Skeletal muscle tissue (tissue), 4 donors: Measurements from ENCODE around the gene VOPP1. TPM values are rescaled to one million over a fixed set of nuclear protein-coding genes. Genes with fewer than 3 reads are reported as not detected.

ENCODE experiments used
- H3K27ac ChIP-seq: one replicate; pipeline ENCODE4 v1.7.0; 2013; ENCODE audit warnings: mild to moderate bottlenecking, low read depth, low read length, inconsistent platforms
- H3K27me3 ChIP-seq, 3 donors: one replicate each; pipeline ENCODE4 v1.7.0; 2013; ENCODE audit warnings: low read length in 3 of 3; ENCODE audit not compliant: control insufficient read depth in 3 of 3, insufficient read depth in 3 of 3
- H3K36me3 ChIP-seq, 3 donors: one replicate each; pipeline ENCODE4 v1.7.0; 2013; ENCODE audit warnings: low read length in 3 of 3; ENCODE audit not compliant: control insufficient read depth in 3 of 3, insufficient read depth in 3 of 3
- H3K4me1 ChIP-seq, 3 donors: one replicate each; pipeline ENCODE4 v1.7.0; 2013; ENCODE audit warnings: low read length in 3 of 3, mild to moderate bottlenecking in 3 of 3; ENCODE audit not compliant: control insufficient read depth in 3 of 3, insufficient read depth in 3 of 3
- H3K4me3 ChIP-seq, 3 donors: one replicate each; pipeline ENCODE4 v1.7.0; 2013; ENCODE audit warnings: low read length in 3 of 3
- H3K9ac ChIP-seq, 3 donors: one replicate each; pipeline ENCODE4 v1.7.0; 2013; ENCODE audit warnings: low read length in 3 of 3, mild to moderate bottlenecking in 3 of 3, moderate library complexity in 2 of 3, low read depth in 1 of 3
- H3K9me3 ChIP-seq, 3 donors: one replicate each; pipeline ENCODE4 v1.7.0; 2013; ENCODE audit warnings: low read length in 3 of 3; ENCODE audit not compliant: control insufficient read depth in 3 of 3
- total RNA-seq: library from RNA; depleted of rRNA; stranded (reverse); fragments of >200 nt; gene quantifications from one replicate; pipeline ENCODE4 v1.2.3, GENCODE V29; 2014
- donor health status: Osteomylitis.

The VOPP1 gene
- total RNA-seq, 1 donor from 2014 or later = 23.5 TPM

GRCh38 chr7:55498142-55498541 lies 74.2 kb downstream of the VOPP1 start:
- no peak overlapping the region for H3K4me3 ChIP-seq
- H3K27ac ChIP-seq = no peak overlapping the region
- H3K36me3 ChIP-seq = peaks cover 7 to 26% (median 12%) of the 10 kb centered on the region in 3 donors
- no peak overlapping the region for H3K9ac ChIP-seq
- no peaks in the 10 kb centered on the region for H3K9me3 ChIP-seq
- peaks cover 37 to 53% (median 44%) of the 10 kb centered on the region in 3 donors for H3K4me1 ChIP-seq
- no peaks in the 10 kb centered on the region for H3K27me3 ChIP-seq

GRCh38 chr7:55497521-55497920 lies 74.8 kb downstream of the VOPP1 start:
- no peak overlapping the region for H3K4me3 ChIP-seq
- no peak overlapping the region for H3K9ac ChIP-seq
- no peaks in the 10 kb centered on the region for H3K9me3 ChIP-seq
- H3K36me3 ChIP-seq = peaks cover 7 to 26% (median 13%) of the 10 kb centered on the region in 3 donors
- peaks cover 31 to 48% (median 38%) of the 10 kb centered on the region in 3 donors for H3K4me1 ChIP-seq
- no peaks in the 10 kb centered on the region for H3K27me3 ChIP-seq
- H3K27ac ChIP-seq = no peak overlapping the region

GRCh38 chr7:55496906-55497305 lies 75.4 kb downstream of the VOPP1 start:
- H3K9ac ChIP-seq = no peak overlapping the region
- peaks cover 25 to 42% (median 32%) of the 10 kb centered on the region in 3 donors for H3K4me1 ChIP-seq
- no peak overlapping the region for H3K4me3 ChIP-seq
- H3K36me3 ChIP-seq = peaks cover 12 to 26% (median 17%) of the 10 kb centered on the region in 3 donors
- H3K27me3 ChIP-seq = no peaks in the 10 kb centered on the region
- no peak overlapping the region for H3K27ac ChIP-seq
- no peaks in the 10 kb centered on the region for H3K9me3 ChIP-seq

- peaks cover 23 to 36% (median 30%) of the 10 kb centered on the region in 3 donors for H3K36me3 ChIP-seq
- no peak overlapping the region for H3K4me3 ChIP-seq
- H3K4me1 ChIP-seq = peaks cover 5 to 23% (median 12%) of the 10 kb centered on the region in 3 donors
- no peak overlapping the region for H3K27ac ChIP-seq
- H3K9ac ChIP-seq = no peak overlapping the region
- no peaks in the 10 kb centered on the region for H3K27me3 ChIP-seq
- H3K9me3 ChIP-seq = no peaks in the 10 kb centered on the region
These were observed 77.4 kb downstream of the VOPP1 start for GRCh38 chr7:55494951-55495350.

- Histone ChIP-seq H3K4me1 (peaks cover 0 to 8% (median 5%) of the 10 kb centered on the region in 3 donors), H3K9ac (no peak overlapping the region), H3K9me3 (no peaks in the 10 kb centered on the region), H3K36me3 (peaks cover 36 to 46% (median 40%) of the 10 kb centered on the region in 3 donors), H3K27me3 (no peaks in the 10 kb centered on the region), H3K27ac (no peak overlapping the region), H3K4me3 (no peak overlapping the region)
These were observed 78.9 kb downstream of the VOPP1 start for GRCh38 chr7:55493408-55493807.

GRCh38 chr7:55491346-55491745 lies 81.0 kb downstream of the VOPP1 start:
- H3K9me3 ChIP-seq = no peaks in the 10 kb centered on the region
- peaks cover 0 to 8% (median 5%) of the 10 kb centered on the region in 3 donors for H3K4me1 ChIP-seq
- no peak overlapping the region for H3K9ac ChIP-seq
- H3K27me3 ChIP-seq = no peaks in the 10 kb centered on the region
- no peak overlapping the region for H3K27ac ChIP-seq
- H3K4me3 ChIP-seq = no peak overlapping the region
- H3K36me3 ChIP-seq = peaks cover 32 to 37% (median 35%) of the 10 kb centered on the region in 3 donors

GRCh38 chr7:55490099-55490498 lies 82.2 kb downstream of the VOPP1 start:
- no peaks in the 10 kb centered on the region for H3K9me3 ChIP-seq
- no peak overlapping the region for H3K9ac ChIP-seq
- H3K4me1 ChIP-seq = peaks cover 0 to 5% (median 2%) of the 10 kb centered on the region in 3 donors
- no peak overlapping the region for H3K4me3 ChIP-seq
- no peak overlapping the region for H3K27ac ChIP-seq
- no peaks in the 10 kb centered on the region for H3K27me3 ChIP-seq
- peaks cover 24 to 33% (median 32%) of the 10 kb centered on the region in 3 donors for H3K36me3 ChIP-seq

GRCh38 chr7:55489552-55489951 lies 82.8 kb downstream of the VOPP1 start:
- Histone ChIP-seq H3K36me3 (peaks cover 21 to 36% (median 29%) of the 10 kb centered on the region in 3 donors), H3K4me3 (no peak overlapping the region)

GRCh38 chr7:55488804-55489340 lies 83.4 kb downstream of the VOPP1 start:
- Histone ChIP-seq H3K27me3 (no peaks in the 10 kb centered on the region), H3K4me3 (no peak overlapping the region), H3K9ac (no peak overlapping the region), H3K27ac (no peak overlapping the region), H3K4me1 (peaks cover 0 to 5% (median 2%) of the 10 kb centered on the region in 3 donors), H3K9me3 (no peaks in the 10 kb centered on the region), H3K36me3 (peaks cover 21 to 38% (median 33%) of the 10 kb centered on the region in 3 donors)

More at GRCh38 chr7:55489552-55489951, 82.8 kb downstream of the VOPP1 start:
- Histone ChIP-seq H3K27ac (no peak overlapping the region), H3K4me1 (peaks cover 0 to 5% (median 2%) of the 10 kb centered on the region in 3 donors), H3K27me3 (no peaks in the 10 kb centered on the region), H3K9me3 (no peaks in the 10 kb centered on the region), H3K9ac (peak overlapping the region in 1 of 3 donors; percentile 3)

GRCh38 chr7:55488216-55488615 lies 84.1 kb downstream of the VOPP1 start:
- no peak overlapping the region for H3K4me3 ChIP-seq
- H3K9me3 ChIP-seq = no peaks in the 10 kb centered on the region
- peaks cover 0 to 2% (median 2%) of the 10 kb centered on the region in 3 donors for H3K4me1 ChIP-seq
- no peak overlapping the region for H3K27ac ChIP-seq
- H3K36me3 ChIP-seq = peaks cover 21 to 40% (median 34%) of the 10 kb centered on the region in 3 donors
- no peaks in the 10 kb centered on the region for H3K27me3 ChIP-seq
- H3K9ac ChIP-seq = no peak overlapping the region
